IPS DF 6.9 (cell line): ENCODE data around the gene USH2A.

Source experiments
- DNase-seq: peaks from one replicate; pipeline ENCODE4 v3.0.0-alpha.2; 2013; ENCODE audit warnings: low read depth, low spot score
- H3K27ac ChIP-seq: one replicate; pipeline ENCODE4 v1.5.1; 2013; ENCODE audit warnings: low read length, control low read depth
- H3K27me3 ChIP-seq: 2 replicates; pipeline ENCODE4 v1.6.1; 2013; ENCODE audit warnings: mild to moderate bottlenecking, low read length; ENCODE audit not compliant: control insufficient read depth, insufficient read depth
- H3K36me3 ChIP-seq: 2 replicates; pipeline ENCODE4 v1.6.1; 2013; ENCODE audit warnings: low read length; ENCODE audit not compliant: control insufficient read depth, insufficient read depth
- H3K4me1 ChIP-seq: 2 replicates; pipeline ENCODE4 v1.6.1; 2013; ENCODE audit warnings: low read length; ENCODE audit not compliant: control insufficient read depth, insufficient read depth
- H3K4me3 ChIP-seq: 2 replicates; pipeline ENCODE4 v1.5.1; 2013; ENCODE audit warnings: mild to moderate bottlenecking, low read length
- H3K9me3 ChIP-seq: 2 replicates; pipeline ENCODE4 v1.6.1; 2013; ENCODE audit warnings: low read length, inconsistent platforms; ENCODE audit not compliant: control insufficient read depth, insufficient read depth
- WGBS: extraction: QIAGEN DNeasy Blood & Tissue Kit; methylation state at CpG from one replicate; pipeline ENCODE4 v1.1.7; 2013; ENCODE audit warnings: mixed read lengths, missing lambda C conversion rate; ENCODE audit not compliant: insufficient read length, insufficient coverage; 5-methylcytosine and 5-hydroxymethylcytosine counted together

USH2A gene

DNA sequence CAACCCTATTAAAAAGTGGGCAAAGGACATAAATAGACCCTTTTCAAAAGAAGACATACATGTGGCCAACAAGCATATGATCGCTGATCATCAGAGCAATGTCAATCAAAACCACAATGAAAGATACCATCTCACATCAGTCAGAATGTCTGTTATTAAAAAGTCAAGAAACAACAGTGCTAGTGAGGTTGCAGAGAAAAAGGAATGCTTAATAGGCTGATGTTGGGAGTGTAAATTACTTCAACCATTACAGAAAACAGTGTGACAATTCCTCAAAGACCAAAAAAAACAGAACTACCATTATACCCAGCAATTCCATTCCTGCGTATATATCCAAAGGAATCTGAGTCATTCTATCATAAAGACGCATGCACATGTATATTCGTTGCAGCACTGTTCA is 13.2 kb downstream of the USH2A start:
- no peaks in the 10 kb centered on the region for H3K9me3 ChIP-seq
- H3K27me3 ChIP-seq, result no peaks in the 10 kb centered on the region
- WGBS, result no CpG with 5 or more reads among the region's 4 CpGs
- H3K36me3 ChIP-seq, result no peaks in the 10 kb centered on the region
- no peaks in the 10 kb centered on the region for H3K4me1 ChIP-seq
- DNase-seq, result no peak
- H3K4me3 ChIP-seq, result no peak overlapping the region
- H3K27ac ChIP-seq, result no peak overlapping the region

DNA sequence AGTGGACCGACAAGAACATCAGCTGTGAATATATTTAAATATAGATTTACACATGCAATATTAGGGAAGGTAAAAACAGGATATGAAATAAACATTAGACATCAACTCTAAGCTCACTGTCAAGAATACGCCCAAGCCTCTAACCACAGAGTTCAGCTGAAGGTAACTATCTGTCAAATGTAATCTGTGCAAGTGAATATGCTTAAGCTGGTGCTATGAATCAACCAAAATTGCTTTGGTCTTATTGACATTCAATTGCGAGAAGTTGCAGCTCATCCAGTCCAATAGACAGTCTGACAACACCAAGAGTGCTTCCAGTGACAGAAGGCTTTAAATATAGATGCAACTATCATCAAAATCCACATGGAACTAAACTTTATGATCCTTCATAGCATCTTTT is 32.3 kb downstream of the USH2A start:
- no peaks in the 10 kb centered on the region for H3K36me3 ChIP-seq
- DNase-seq, result no peak
- no peak overlapping the region for H3K27ac ChIP-seq
- no peaks in the 10 kb centered on the region; the same call in 1 of the 2 replicates for H3K4me1 ChIP-seq
- no CpG with 5 or more reads among the region's 3 CpGs for WGBS
- H3K9me3 ChIP-seq, result no peaks in the 10 kb centered on the region
- no peak overlapping the region for H3K4me3 ChIP-seq
- H3K27me3 ChIP-seq, result no peaks in the 10 kb centered on the region

DNA sequence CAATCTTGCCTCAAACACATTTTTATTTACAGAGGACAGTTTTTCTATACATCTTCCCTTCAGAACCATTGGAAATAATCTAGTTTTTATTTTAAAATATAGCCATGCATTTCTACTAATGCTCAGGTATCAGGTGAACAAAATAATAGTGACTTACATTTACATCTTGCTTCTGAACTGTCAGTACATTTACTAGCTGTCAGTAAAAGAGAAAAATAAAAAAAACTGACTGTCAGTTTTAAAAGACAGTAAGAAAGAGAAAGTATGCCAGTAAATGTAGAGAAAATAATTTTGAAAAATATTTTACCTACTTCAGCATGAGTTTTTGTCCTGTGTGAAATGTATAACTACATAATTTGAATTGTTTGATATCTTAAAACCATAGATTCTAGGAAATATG is 33.5 kb downstream of the USH2A start:
- H3K9me3 ChIP-seq, result no peaks in the 10 kb centered on the region
- no peaks in the 10 kb centered on the region for H3K27me3 ChIP-seq
- H3K36me3 ChIP-seq, result no peaks in the 10 kb centered on the region
- no peak for DNase-seq
- no peaks in the 10 kb centered on the region; the same call in 1 of the 2 replicates for H3K4me1 ChIP-seq
- H3K27ac ChIP-seq, result no peak overlapping the region
- no peak overlapping the region for H3K4me3 ChIP-seq

DNA sequence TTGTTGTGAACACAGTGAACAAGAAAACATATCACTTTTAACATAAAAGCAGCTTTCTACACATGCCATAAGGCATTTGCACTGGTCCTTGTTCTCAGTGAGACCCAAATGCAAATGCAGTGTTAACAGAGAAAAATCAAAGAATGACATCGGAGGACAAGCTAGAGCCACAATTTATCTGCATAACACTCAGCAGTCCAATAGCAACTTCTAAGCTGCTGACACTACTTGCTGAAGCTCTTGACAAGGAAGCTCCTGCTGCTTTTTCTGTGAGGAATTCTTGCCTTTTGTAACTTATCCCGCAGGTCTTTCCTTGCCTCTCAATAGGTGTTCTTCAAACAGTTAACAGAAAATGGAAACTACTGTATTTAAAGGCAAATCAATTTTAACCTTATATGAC is 34.7 kb downstream of the USH2A start:
- H3K27ac ChIP-seq, result no peak overlapping the region
- no peaks in the 10 kb centered on the region for H3K9me3 ChIP-seq
- no peaks in the 10 kb centered on the region for H3K27me3 ChIP-seq
- WGBS, result no CpG with 5 or more reads among the region's 2 CpGs
- no peaks in the 10 kb centered on the region for H3K36me3 ChIP-seq
- peak; percentile 22 for DNase-seq
- H3K4me3 ChIP-seq, result no peak overlapping the region
- no peaks in the 10 kb centered on the region; the same call in 1 of the 2 replicates for H3K4me1 ChIP-seq

DNA sequence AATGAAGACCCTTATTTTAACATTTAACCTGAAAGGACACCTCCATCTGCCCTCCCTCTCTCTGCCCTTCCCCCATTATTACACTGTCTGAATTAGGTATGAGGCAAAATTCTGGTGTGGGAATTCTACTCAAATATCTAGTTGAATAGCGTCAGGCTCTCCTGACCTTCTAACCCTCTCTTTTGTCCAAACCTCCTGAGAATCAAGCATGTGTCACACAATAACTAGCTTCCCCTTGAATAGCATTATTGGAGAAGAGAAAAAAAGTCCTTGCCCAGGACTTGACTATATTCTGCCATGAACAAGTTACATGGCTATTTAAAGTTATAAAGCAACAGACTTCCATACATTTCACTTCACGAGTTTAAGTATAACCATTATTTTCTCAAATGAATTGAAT is 35.5 kb downstream of the USH2A start:
- WGBS, result no CpG with 5 or more reads among the region's 2 CpGs
- no peaks in the 10 kb centered on the region; the same call in 1 of the 2 replicates for H3K4me1 ChIP-seq
- H3K36me3 ChIP-seq, result no peaks in the 10 kb centered on the region
- no peak for DNase-seq
- no peak overlapping the region for H3K27ac ChIP-seq
- no peaks in the 10 kb centered on the region for H3K27me3 ChIP-seq
- no peaks in the 10 kb centered on the region for H3K9me3 ChIP-seq
- no peak overlapping the region for H3K4me3 ChIP-seq

DNA sequence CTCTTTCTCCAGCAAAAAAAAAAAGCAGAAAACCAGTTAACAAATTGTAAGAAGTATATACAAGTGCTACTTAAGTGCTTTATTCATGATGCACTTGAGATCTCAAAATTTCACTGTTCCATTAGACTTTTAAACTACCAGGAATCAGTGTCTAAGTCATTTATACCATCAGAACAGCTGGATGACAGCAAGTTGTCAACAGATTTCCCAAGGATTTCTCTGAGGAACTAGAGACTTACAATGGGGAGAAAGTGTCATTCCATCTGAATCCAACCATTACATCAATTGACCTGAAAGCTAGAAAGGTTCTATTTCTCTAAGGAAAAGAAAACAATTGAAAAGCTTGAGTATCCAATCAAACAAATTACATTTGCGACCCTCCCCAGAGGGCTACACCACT is 43.8 kb downstream of the USH2A start:
- DNase-seq, result no peak
- H3K27ac ChIP-seq, result no peak overlapping the region
- no peaks in the 10 kb centered on the region for H3K27me3 ChIP-seq
- no peaks in the 10 kb centered on the region for H3K4me1 ChIP-seq
- no peak overlapping the region for H3K4me3 ChIP-seq
- H3K36me3 ChIP-seq, result no peaks in the 10 kb centered on the region
- no CpG with 5 or more reads among the region's 1 CpG for WGBS
- no peaks in the 10 kb centered on the region for H3K9me3 ChIP-seq

DNA sequence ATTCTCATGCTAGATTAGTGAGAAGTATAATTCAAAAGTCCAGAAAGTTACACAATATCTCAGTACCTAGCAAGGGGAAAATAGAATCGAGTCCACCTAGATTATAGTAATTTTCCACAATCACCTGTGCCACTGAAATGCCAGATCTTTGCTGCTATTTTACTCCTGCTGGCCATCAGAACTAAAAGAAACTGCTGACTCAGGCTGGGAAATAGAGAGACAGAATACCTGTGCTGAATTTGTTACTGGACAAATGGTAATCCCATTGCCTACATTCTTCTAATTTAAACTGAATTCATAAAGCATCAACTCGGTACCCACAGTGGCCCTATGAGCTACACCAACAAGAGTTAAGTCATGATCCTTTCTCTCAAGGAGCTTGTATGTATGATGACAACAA is 55.0 kb downstream of the USH2A start:
- H3K36me3 ChIP-seq, result no peaks in the 10 kb centered on the region
- DNase-seq, result no peak
- H3K27me3 ChIP-seq, result no peaks in the 10 kb centered on the region
- H3K27ac ChIP-seq, result no peak overlapping the region
- H3K9me3 ChIP-seq, result no peaks in the 10 kb centered on the region
- no peaks in the 10 kb centered on the region for H3K4me1 ChIP-seq
- H3K4me3 ChIP-seq, result no peak overlapping the region
- no CpG with 5 or more reads among the region's 2 CpGs for whole genome bisulfite sequencing

DNA sequence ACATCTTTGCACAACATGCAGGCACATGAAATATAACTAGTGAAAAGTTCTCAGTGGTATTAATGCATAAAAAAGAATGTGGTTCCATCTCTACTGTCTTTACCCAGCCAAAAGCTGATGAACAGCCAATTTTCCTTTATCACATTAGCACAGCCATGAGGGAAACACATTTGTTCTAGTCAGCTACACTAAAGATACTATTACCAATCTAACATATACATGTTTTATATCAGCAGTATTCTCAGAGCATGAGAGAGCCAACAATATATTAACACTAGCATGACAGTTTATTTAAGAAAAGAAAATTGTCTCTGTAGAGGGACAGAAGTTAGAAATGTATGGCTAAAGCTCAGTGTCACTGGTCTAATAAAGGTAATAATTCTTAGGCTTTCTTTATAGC is 56.3 kb downstream of the USH2A start:
- Histone ChIP-seq H3K27ac (no peak overlapping the region), H3K4me1 (no peaks in the 10 kb centered on the region), H3K4me3 (no peak overlapping the region), H3K36me3 (no peaks in the 10 kb centered on the region), H3K9me3 (no peaks in the 10 kb centered on the region), H3K27me3 (no peaks in the 10 kb centered on the region)
- DNase-seq, result no peak

DNA sequence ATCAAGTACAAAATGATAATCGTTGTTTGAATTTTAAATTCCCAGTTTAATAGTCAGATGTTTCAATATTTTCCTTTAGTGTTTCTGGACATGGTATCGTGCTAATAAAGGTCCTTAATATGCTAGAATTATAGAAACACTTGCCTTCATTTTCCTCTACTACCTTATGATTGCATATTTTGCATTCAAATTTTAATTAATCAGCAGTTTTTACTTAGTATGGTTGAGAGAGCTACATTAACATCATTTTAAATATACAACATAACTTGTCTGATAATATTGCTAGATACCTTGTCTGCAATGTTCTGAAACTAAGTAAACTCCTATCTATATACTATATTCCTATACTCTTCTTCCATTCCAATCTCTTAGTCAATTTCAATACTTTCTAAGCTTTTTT is 66.3 kb downstream of the USH2A start:
- Histone ChIP-seq H3K9me3 (no peaks in the 10 kb centered on the region), H3K4me1 (no peaks in the 10 kb centered on the region), H3K27me3 (no peaks in the 10 kb centered on the region), H3K4me3 (no peak overlapping the region), H3K27ac (no peak overlapping the region), H3K36me3 (no peaks in the 10 kb centered on the region)
- DNase-seq, result no peak
- WGBS, result no CpG with 5 or more reads among the region's 2 CpGs

DNA sequence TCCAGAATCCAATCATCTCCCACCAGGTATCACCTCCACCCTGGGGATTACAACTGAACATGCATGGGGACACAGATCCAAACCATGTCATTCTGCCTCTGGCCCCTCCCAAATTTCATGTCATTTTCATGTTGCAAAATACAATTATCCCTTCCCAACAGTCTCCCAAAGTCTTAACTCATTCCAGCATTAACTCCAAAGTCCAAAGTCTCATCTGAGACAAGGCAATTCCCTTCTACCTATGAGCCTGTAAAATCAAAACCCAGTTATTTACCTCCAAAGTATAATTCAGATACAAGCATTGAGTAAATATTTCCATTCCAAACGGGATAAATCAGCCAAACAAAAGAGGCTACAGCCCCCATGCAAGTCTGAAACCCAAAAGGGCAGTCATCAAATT is 73.1 kb downstream of the USH2A start:
- Histone ChIP-seq H3K27ac (no peak overlapping the region), H3K4me3 (no peak overlapping the region), H3K9me3 (no peaks in the 10 kb centered on the region), H3K27me3 (no peaks in the 10 kb centered on the region), H3K36me3 (no peaks in the 10 kb centered on the region), H3K4me1 (no peaks in the 10 kb centered on the region)
- no peak for DNase-seq
- no CpG with 5 or more reads among the region's 1 CpG for WGBS

DNA sequence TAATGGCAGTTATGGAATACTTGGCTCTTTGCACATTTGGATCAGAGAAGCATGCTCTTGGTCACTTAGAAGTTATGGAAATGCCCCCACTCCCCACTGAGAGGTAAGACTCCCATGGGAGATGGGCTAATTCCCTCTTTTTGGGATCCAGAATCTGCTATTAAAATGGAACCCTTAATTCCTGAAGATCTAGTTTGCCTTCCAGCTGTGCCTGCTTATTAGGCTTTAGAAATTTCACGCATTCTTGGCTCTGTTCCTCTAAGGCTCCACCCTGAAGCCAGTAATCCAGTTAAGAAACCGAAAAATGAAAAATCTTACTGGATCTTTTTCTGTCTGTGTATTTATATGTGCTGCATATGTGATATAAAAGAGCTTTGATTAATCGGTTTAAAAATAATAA is 76.7 kb downstream of the USH2A start:
- no peaks in the 10 kb centered on the region for H3K4me1 ChIP-seq
- H3K4me3 ChIP-seq, result no peak overlapping the region
- no peaks in the 10 kb centered on the region for H3K27me3 ChIP-seq
- H3K27ac ChIP-seq, result no peak overlapping the region
- no peaks in the 10 kb centered on the region for H3K9me3 ChIP-seq
- DNase-seq, result no peak
- no CpG with 5 or more reads among the region's 3 CpGs for WGBS
- H3K36me3 ChIP-seq, result no peaks in the 10 kb centered on the region
